K562 (cell line): ENCODE data around the gene RASD1. TPM values are rescaled to one million over a fixed set of nuclear protein-coding genes. Genes with fewer than 3 reads are reported as not detected.

Experiments
- ATAC-seq: fragments of 200-7000 bp; cut with Tn5 transposase; 3 replicates; pipeline ENCODE4 v1.9.1; 2020; ENCODE audit warnings: moderate library complexity
- BruUV-seq: library from RNA; stranded (reverse); fragments of 400-500 nt; replicated peaks from 2 replicates; lab custom pipeline; 2021; lab: Mats Ljungman, UMichigan
- CTCF ChIA-PET: fragments of 300-600 bp; formaldehyde crosslinking; extraction: SDS; loops from one replicate; lab custom pipeline; 2021; ENCODE audit warnings: low intra/inter-chr PET ratio; lab: Yijun Ruan, JAX
- POLR2A ChIA-PET: fragments of 300-600, 350-650 bp; sonication (Branson Sonifier 250); formaldehyde crosslinking; extraction: SDS; loops from one replicate; lab custom pipeline; 2021; ENCODE audit warnings: antibody characterized with exemption, inconsistent platforms; lab: Yijun Ruan, JAX
- DNase-seq, 4 experiments: peaks; one replicate each; pipeline versions ENCODE4 v3.0.0 to v3.0.0-alpha.2; 2011 to 2018; ENCODE audit warnings: low spot score in 3 of 4, mixed read lengths in 3 of 4; ENCODE audit errors: extremely low read depth in 1 of 4
- FAIRE-seq: peaks from 2 replicates; lab custom pipeline; 2011; peaks lifted over from hg19 to GRCh38; lab: Jason Lieb, UNC
- H2AFZ ChIP-seq: 2 replicates; pipeline ENCODE4 v1.6.0; 2011; ENCODE audit warnings: low read depth, low read length, control low read depth, inconsistent platforms
- H3K27ac ChIP-seq: fragments of 200-600 bp; 3 replicates; pipeline ENCODE4 v1.8.0; 2011; ENCODE audit warnings: low read depth, mild to moderate bottlenecking, control low read depth, inconsistent platforms, low read length, moderate library complexity, mixed read lengths; ENCODE audit errors: extremely low read depth
- H3K27me3 ChIP-seq, 2 experiments: fragments of 300-600 bp in 1 of 2; 2 replicates in 1 of 2; 3 replicates in 1 of 2; pipeline versions ENCODE4 v1.6.0 to v1.8.0; 2011; ENCODE audit warnings: inconsistent platforms in 2 of 2, low read length in 2 of 2, mild to moderate bottlenecking in 1 of 2, mixed read lengths in 1 of 2, moderate library complexity in 1 of 2; ENCODE audit not compliant: control insufficient read depth in 2 of 2, insufficient read depth in 2 of 2
- H3K36me3 ChIP-seq: fragments of 300-600 bp; 3 replicates; pipeline ENCODE4 v1.8.0; 2011; ENCODE audit warnings: mild to moderate bottlenecking, low read length, inconsistent platforms; ENCODE audit not compliant: control insufficient read depth, insufficient read depth
- H3K4me1 ChIP-seq, 2 experiments: fragments of 200-600 bp in 1 of 2; replicated peaks in 1 of 2; 2 replicates in 1 of 2; 3 replicates in 1 of 2; pipeline versions ENCODE4 v1.5.1 to v1.8.0; 2011; ENCODE audit warnings: inconsistent platforms in 2 of 2, low read length in 2 of 2, mild to moderate bottlenecking in 1 of 2, mixed read lengths in 1 of 2, moderate library complexity in 1 of 2; ENCODE audit not compliant: control insufficient read depth in 2 of 2, insufficient read depth in 2 of 2
- H3K4me2 ChIP-seq: 2 replicates; pipeline ENCODE4 v1.6.1; 2011; ENCODE audit warnings: low read length, control low read depth, inconsistent platforms, mixed read lengths; ENCODE audit not compliant: insufficient read depth
- H3K4me3 ChIP-seq: fragments of 200-600 bp; sonication (generic), shearing (Covaris generic); 2 replicates; pipeline ENCODE4 v1.5.1; 2016; ENCODE audit warnings: control low read depth, inconsistent platforms
- H3K79me2 ChIP-seq: fragments of 200-600 bp; 3 replicates; pipeline ENCODE4 v1.8.0; 2011; ENCODE audit warnings: low read length, inconsistent platforms; ENCODE audit not compliant: control insufficient read depth, insufficient read depth
- H3K9ac ChIP-seq, 2 experiments: 2 replicates each; pipeline versions ENCODE4 v1.6.0 to v1.6.1; 2011; ENCODE audit warnings: low read depth in 2 of 2, low read length in 2 of 2, control low read depth in 1 of 2, inconsistent platforms in 1 of 2, mild to moderate bottlenecking in 1 of 2, mixed read lengths in 1 of 2; ENCODE audit not compliant: insufficient read depth in 1 of 2
- H3K9me1 ChIP-seq: one replicate; pipeline ENCODE4 v1.6.0; 2011; ENCODE audit warnings: inconsistent platforms, mild to moderate bottlenecking, low read length, moderate library complexity; ENCODE audit not compliant: control insufficient read depth, insufficient read depth
- H3K9me3 ChIP-seq: replicated peaks from 2 replicates; pipeline ENCODE4 v1.5.1; 2011; ENCODE audit warnings: low read depth, low read length, inconsistent platforms; ENCODE audit not compliant: control insufficient read depth, insufficient read depth
- H4K20me1 ChIP-seq: replicated peaks from 2 replicates; pipeline ENCODE4 v1.6.1; 2011; ENCODE audit warnings: low read length, inconsistent platforms, mixed read lengths; ENCODE audit not compliant: control insufficient read depth, insufficient read depth
- CBFA2T2 ChIP-seq: fragments of 450-650 bp; conservative IDR thresholded peaks from 2 replicates; pipeline ENCODE4 v1.6.1; 2017; ENCODE audit warnings: mild to moderate bottlenecking
- EHMT2 ChIP-seq: fragments of 450-650 bp; IDR thresholded peaks from 2 replicates; pipeline ENCODE4 v1.6.1; 2018; ENCODE audit warnings: antibody characterized with exemption
- ELF1 ChIP-seq: fragments of 200-800 bp; sonication (Bioruptor generic); IDR thresholded peaks from 2 replicates; pipeline ENCODE4 v1.6.1; 2016; ENCODE audit warnings: missing genetic modification characterization, missing compliant biosample characterization
- HINFP ChIP-seq: fragments of 450-650 bp; conservative IDR thresholded peaks from 2 replicates; pipeline ENCODE4 v1.6.1; 2016; ENCODE audit warnings: missing genetic modification characterization, low read depth, mild to moderate bottlenecking, control low read depth, missing compliant biosample characterization
- MED1 ChIP-seq: sonication (generic); formaldehyde crosslinking; IDR thresholded peaks from 2 replicates; pipeline ENCODE4 v1.8.1; 2023; ENCODE audit warnings: missing genetic modification reagents, borderline replicate concordance
- MXI1 ChIP-seq: IDR thresholded peaks from 2 replicates; pipeline ENCODE4 v1.6.1; 2011; ENCODE audit warnings: low read depth, mild to moderate bottlenecking, improper control_type of control experiment, low read length
- PHF8 ChIP-seq: fragments of 200-600 bp; sonication (generic); IDR thresholded peaks from 2 replicates; pipeline ENCODE4 v1.6.1; 2012; ENCODE audit warnings: mixed run types, mild to moderate bottlenecking, inconsistent platforms, low read length, moderate library complexity, borderline replicate concordance
- POLR2AphosphoS5 ChIP-seq: IDR thresholded peaks from 2 replicates; pipeline ENCODE4 v1.6.1; 2011; ENCODE audit warnings: mild to moderate bottlenecking, low read depth, low read length, moderate library complexity; ENCODE audit not compliant: control insufficient read depth, insufficient read depth
- SMAD3 ChIP-seq: fragments of 450-650 bp; formaldehyde crosslinking; conservative IDR thresholded peaks from 2 replicates; pipeline ENCODE4 v1.4.0; 2020; ENCODE audit warnings: mild to moderate bottlenecking
- ZKSCAN3 ChIP-seq: fragments of 250-450 bp; sonication (Bioruptor Pico); IDR thresholded peaks from 2 replicates; pipeline ENCODE4 v1.4.0; 2020
- ZNF12 ChIP-seq: sonication (generic); formaldehyde crosslinking; IDR thresholded peaks from 2 replicates; pipeline ENCODE4 v1.4.0; 2020; ENCODE audit warnings: mild to moderate bottlenecking, missing genetic modification reagents
- ZNF23 ChIP-seq: fragments of 250-450 bp; sonication (Bioruptor Pico); IDR thresholded peaks from 2 replicates; pipeline ENCODE4 v1.4.0; 2020; ENCODE audit warnings: mild to moderate bottlenecking
- ZNF511 ChIP-seq: sonication (generic); formaldehyde crosslinking; IDR thresholded peaks from 2 replicates; pipeline ENCODE4 v1.8.0; 2022; ENCODE audit warnings: mild to moderate bottlenecking, missing genetic modification reagents
- ZNF512 ChIP-seq: IDR thresholded peaks from 2 replicates; pipeline ENCODE4 v1.6.1; 2016; ENCODE audit warnings: missing genetic modification characterization, missing compliant biosample characterization
- ZNF780A ChIP-seq: fragments of 250-450 bp; sonication (Bioruptor Pico); IDR thresholded peaks from 2 replicates; pipeline ENCODE4 v1.5.0; 2021; ENCODE audit warnings: mild to moderate bottlenecking
- ZNF830 ChIP-seq: fragments of 250-450 bp; sonication (Bioruptor Pico); IDR thresholded peaks from 2 replicates; pipeline ENCODE4 v1.5.0; 2021; ENCODE audit warnings: mild to moderate bottlenecking
- WGBS: fragments of 100-300 bp; shearing (Covaris generic); methylation state at CpG from one replicate; pipeline ENCODE4 v1.1.6; 2016; ENCODE audit warnings: low coverage, mixed read lengths; ENCODE audit not compliant: insufficient coverage; ENCODE audit errors: missing lambda C conversion rate; 5-methylcytosine and 5-hydroxymethylcytosine counted together
- in situ Hi-C: fragments of 300-500 bp; cut with MboI; formaldehyde crosslinking; loops from 4 replicates; pipeline ENCODE4 v1.15.0; 2018; ENCODE audit warnings: inconsistent platforms, mixed read lengths
- intact Hi-C: fragments of 100-400 bp; cut with micrococcal nuclease; formaldehyde crosslinking; loops from 2 replicates; pipeline ENCODE4 v1.14.2; 2022
- polyA plus RNA-seq, 8 experiments: library from polyadenylated mRNA; depleted of rRNA in 4 of 8; stranded (reverse) in 5 of 8; unstranded in 3 of 8; fragments of >200 nt; fragmentation: Nextera tagmentation in 2 of 8; fragmentation: Illumina TruSeq in 1 of 8; extraction: Ambion mirVana in 2 of 8; extraction: Trizol in 1 of 8; gene quantifications; 2 replicates each; pipeline versions ENCODE4 v1.2.1 to v1.2.3, GENCODE V29; 2011 to 2014; ENCODE audit warnings: inconsistent platforms in 1 of 8, missing spikeins in 1 of 8
- total RNA-seq, 7 experiments: library from RNA; depleted of rRNA in 6 of 7; stranded (reverse); fragments of >200 nt in 6 of 7; fragmentation: Illumina TruSeq in 2 of 7; extraction: Trizol in 2 of 7; gene quantifications; 2 replicates each; pipeline versions ENCODE4 v1.2.1 to v1.2.3, GENCODE V29; 2011 to 2021; ENCODE audit warnings: low replicate concordance in 1 of 7

Gene RASD1
- total and polyA plus RNA-seq, 9 of the 15 experiments (the other 6 are each of a cell fraction or from before 2014, with no cell fraction given): 0.11 TPM; not detected in 8

GRCh38 chr17:17456251-17456650 lies 39.9 kb downstream of the RASD1 start:
- no peak for ATAC-seq
- Histone ChIP-seq H3K36me3 (no peaks in the 10 kb centered on the region), H3K4me1 (peaks cover 0 to 3% of the 10 kb centered on the region in 2 experiments; a peak in 2 of 5 replicates), H4K20me1 (no peaks in the 10 kb centered on the region), H3K27me3 (peaks cover 0 to 10% of the 10 kb centered on the region in 2 experiments; a peak in 2 of 5 replicates), H3K9ac (no peak overlapping the region), H3K9me3 (peaks cover 3% of the 10 kb centered on the region; the same call in 1 of the 2 replicates), H3K4me2 (no peak overlapping the region), H2AFZ (no peak overlapping the region), H3K4me3 (no peak overlapping the region), H3K27ac (no peak overlapping the region), H3K79me2 (no peaks in the 10 kb centered on the region), H3K9me1 (no peaks in the 10 kb centered on the region)
- DNase-seq: no peak
- WGBS: 2% methylated on average over 16 of the region's 19 CpGs
- no peak for FAIRE-seq
- intact Hi-C loops: no loop called here
- TF ChIP-seq PHF8: no peak
- TF ChIP-seq CBFA2T2: no peak
- TF ChIP-seq ZNF512 (tag): no peak
- TF ChIP-seq POLR2AphosphoS5: no peak
- no peak for TF ChIP-seq MED1 (CRISPR knock-in tag)
- TF ChIP-seq ZNF511 (CRISPR knock-in tag): no peak
- no peak for TF ChIP-seq ZNF830 (CRISPR knock-in tag)
- TF ChIP-seq ZNF23 (CRISPR knock-in tag): no peak
- TF ChIP-seq ZNF780A (CRISPR knock-in tag): no peak
- TF ChIP-seq SMAD3: no peak
- TF ChIP-seq EHMT2: no peak
- TF ChIP-seq HINFP (tag): no peak
- no peak for TF ChIP-seq ZNF12
- TF ChIP-seq ELF1 (tag): no peak
- no peak for TF ChIP-seq MXI1
- no peak for TF ChIP-seq ZKSCAN3 (CRISPR knock-in tag)
- ChIA-PET POLR2A (no interaction called here), CTCF (no interaction called here)
- in situ Hi-C loops: no loop called here
- BruUV-seq: no TSS peak
